ENCODE results near the gene SLX9. TPM values are rescaled to one million over a fixed set of nuclear protein-coding genes. Genes with fewer than 3 reads are reported as not detected.
"Not testable (repeated sequence)": the region's sequence is repeated elsewhere in the genome, so short reads cannot be mapped to it uniquely, and the experiment has no call there.

The SLX9 gene
- total RNA-seq, 6 experiments from 2014 or later = 27.7 to 34.7 (median 31.5) TPM

- Mint-ChIP-seq H3K4me1 (ENCODE audit: low read depth) (peaks cover 49% of the 10 kb centered on the region), H3K27me3 (ENCODE audit: insufficient read depth) (peaks cover 41% of the 10 kb centered on the region), H3K4me3 (no peak overlapping the region), H3K27ac (no peak overlapping the region), H3K9me3 (no peaks in the 10 kb centered on the region; the same call in none of the 2 replicates), H3K36me3 (ENCODE audit: low read depth) (no peaks in the 10 kb centered on the region)
- TF ChIP-seq, protein P1, sequence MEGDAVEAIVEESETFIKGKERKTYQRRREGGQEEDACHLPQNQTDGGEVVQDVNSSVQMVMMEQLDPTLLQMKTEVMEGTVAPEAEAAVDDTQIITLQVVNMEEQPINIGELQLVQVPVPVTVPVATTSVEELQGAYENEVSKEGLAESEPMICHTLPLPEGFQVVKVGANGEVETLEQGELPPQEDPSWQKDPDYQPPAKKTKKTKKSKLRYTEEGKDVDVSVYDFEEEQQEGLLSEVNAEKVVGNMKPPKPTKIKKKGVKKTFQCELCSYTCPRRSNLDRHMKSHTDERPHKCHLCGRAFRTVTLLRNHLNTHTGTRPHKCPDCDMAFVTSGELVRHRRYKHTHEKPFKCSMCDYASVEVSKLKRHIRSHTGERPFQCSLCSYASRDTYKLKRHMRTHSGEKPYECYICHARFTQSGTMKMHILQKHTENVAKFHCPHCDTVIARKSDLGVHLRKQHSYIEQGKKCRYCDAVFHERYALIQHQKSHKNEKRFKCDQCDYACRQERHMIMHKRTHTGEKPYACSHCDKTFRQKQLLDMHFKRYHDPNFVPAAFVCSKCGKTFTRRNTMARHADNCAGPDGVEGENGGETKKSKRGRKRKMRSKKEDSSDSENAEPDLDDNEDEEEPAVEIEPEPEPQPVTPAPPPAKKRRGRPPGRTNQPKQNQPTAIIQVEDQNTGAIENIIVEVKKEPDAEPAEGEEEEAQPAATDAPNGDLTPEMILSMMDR (IDR thresholded peaks at IDR 0.05) = no peak
- DNase-seq = no peak
These were observed 14.5 kb upstream of the SLX9 start for GRCh38 chr21:44925378-44925755.

DNA sequence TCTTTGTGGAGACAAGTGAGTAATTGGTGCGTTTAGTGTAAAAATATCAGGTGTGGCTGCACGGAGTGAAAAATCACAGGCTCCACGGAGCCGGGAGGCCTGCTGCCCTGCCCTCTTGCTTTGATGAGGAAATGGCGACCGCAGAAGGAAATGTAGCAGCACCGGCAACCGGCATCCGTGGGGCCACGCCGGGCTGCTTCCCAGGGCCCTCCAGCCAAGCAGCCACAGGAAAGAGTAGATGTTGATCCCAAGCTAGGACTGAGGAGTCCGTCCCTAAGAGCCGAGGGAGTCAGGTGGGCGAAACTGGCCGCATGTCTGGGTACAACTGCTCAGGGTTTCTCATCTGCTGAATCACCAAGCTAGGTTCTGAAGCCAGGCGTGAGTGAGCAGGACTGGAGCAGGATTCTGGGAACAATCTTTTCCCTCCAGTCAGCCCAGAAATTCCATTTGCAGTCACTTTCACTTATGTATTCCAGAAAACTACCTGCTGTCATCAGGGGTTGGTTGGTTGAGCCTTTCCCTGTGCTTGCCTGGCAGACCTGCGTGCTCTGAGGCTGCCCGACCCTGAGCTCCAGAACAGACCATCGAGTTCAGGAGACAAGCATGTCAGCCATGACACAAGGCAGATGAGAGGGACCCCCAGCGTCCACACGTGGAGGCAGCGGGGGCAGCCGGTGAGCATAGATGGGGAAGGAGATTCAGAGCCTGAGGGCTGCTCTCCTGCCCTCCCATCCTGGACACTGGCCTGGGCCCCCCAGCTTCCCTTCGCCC lies 13.3 kb upstream of the SLX9 start:
- Mint-ChIP-seq H3K27me3 (ENCODE audit: insufficient read depth) (peaks cover 37% of the 10 kb centered on the region), H3K9me3 (no peaks in the 10 kb centered on the region; the same call in none of the 2 replicates), H3K36me3 (ENCODE audit: low read depth) (no peaks in the 10 kb centered on the region), H3K4me3 (peak overlapping the region; percentile 31; the same call in 1 of the 2 replicates), H3K27ac (no peak overlapping the region), H3K4me1 (ENCODE audit: low read depth) (peaks cover 56% of the 10 kb centered on the region)
- DNase-seq = peak; percentile 15
- TF ChIP-seq, protein P1 (IDR thresholded peaks at IDR 0.05) = no peak

DNA sequence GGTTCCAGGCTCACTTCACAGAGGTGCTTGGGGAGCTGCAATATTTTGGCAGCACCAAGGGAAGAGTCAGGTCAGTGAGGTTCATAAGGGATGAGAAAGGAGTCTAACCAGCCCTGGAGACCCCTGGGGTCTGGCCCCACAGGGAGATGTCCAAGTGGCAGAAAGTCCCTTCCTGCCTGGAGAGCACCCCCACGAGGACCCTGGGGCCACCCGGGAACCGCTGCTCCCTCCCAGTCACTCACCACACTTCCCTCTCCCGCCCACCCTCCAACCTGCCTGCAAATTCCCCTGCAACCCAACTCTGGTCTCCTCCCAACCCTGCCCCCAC lies 12.6 kb upstream of the SLX9 start:
- Mint-ChIP-seq H3K4me3 (peak overlapping the region; percentile 74), H3K4me1 (ENCODE audit: low read depth) (peaks cover 56% of the 10 kb centered on the region)

DNA sequence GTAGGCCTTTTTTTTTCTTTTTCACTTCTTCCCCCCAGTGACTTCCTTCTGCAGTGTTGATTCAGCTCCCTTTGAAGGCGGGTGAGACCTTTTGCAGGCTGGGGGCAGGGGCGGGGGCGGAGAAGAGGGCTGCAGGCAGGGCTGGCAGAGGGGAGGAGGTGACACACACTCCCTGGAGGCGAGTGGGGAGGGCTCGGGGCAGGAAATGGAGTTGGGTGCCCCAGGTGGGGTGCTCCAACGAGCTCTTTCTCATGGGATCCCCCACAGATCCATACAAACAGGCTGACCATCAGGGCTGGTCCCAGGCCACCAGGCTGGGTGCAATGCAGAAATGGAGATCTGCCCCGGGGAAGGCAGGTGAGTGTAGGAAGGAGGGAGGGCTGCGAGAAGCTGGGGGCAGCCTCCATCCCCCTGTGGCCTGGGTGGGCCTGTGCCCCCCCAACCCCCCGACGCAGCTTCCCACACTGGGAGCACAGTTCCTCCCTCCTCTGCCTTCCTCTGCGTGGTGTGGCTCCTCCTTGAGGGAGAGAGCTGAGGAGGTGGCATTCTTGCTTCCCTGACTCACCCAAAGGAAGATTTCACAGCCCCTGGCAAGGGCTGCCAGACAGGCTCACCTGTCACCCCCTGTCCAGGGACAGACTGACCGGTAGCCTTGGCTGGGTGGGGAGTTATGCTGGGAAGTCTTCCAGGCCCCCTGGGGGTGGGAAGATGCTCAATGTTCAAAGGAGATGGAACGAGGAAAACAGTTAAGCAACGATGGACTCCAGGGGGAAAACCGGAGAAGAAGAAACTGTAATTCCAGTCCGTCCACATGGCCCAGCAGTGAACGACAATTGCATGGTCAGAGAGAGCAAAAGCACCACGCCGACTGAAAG lies 12.0 kb upstream of the SLX9 start:
- peak overlapping the region; percentile 74 for H3K4me3 Mint-ChIP-seq
- H3K27me3 Mint-ChIP-seq (ENCODE audit: insufficient read depth) = peaks cover 29% of the 10 kb centered on the region
- no peaks in the 10 kb centered on the region; the same call in none of the 2 replicates for H3K9me3 Mint-ChIP-seq
- peak overlapping the region; percentile 92 for H3K27ac Mint-ChIP-seq
- no peaks in the 10 kb centered on the region for H3K36me3 Mint-ChIP-seq (ENCODE audit: low read depth)
- DNase-seq = peak; percentile 44
- peaks cover 56% of the 10 kb centered on the region for H3K4me1 Mint-ChIP-seq (ENCODE audit: low read depth)
- TF ChIP-seq, protein P1 (IDR thresholded peaks at IDR 0.05) = peak; percentile 51

More for the DNA sequence above, 12.6 kb upstream of the SLX9 start:
- TF ChIP-seq, protein P1 (IDR thresholded peaks at IDR 0.05) = no peak
- no peaks in the 10 kb centered on the region for H3K36me3 Mint-ChIP-seq (ENCODE audit: low read depth)
- DNase-seq = no peak
- peaks cover 32% of the 10 kb centered on the region for H3K27me3 Mint-ChIP-seq (ENCODE audit: insufficient read depth)
- no peaks in the 10 kb centered on the region; the same call in none of the 2 replicates for H3K9me3 Mint-ChIP-seq
- peak overlapping the region; percentile 92 for H3K27ac Mint-ChIP-seq

DNA sequence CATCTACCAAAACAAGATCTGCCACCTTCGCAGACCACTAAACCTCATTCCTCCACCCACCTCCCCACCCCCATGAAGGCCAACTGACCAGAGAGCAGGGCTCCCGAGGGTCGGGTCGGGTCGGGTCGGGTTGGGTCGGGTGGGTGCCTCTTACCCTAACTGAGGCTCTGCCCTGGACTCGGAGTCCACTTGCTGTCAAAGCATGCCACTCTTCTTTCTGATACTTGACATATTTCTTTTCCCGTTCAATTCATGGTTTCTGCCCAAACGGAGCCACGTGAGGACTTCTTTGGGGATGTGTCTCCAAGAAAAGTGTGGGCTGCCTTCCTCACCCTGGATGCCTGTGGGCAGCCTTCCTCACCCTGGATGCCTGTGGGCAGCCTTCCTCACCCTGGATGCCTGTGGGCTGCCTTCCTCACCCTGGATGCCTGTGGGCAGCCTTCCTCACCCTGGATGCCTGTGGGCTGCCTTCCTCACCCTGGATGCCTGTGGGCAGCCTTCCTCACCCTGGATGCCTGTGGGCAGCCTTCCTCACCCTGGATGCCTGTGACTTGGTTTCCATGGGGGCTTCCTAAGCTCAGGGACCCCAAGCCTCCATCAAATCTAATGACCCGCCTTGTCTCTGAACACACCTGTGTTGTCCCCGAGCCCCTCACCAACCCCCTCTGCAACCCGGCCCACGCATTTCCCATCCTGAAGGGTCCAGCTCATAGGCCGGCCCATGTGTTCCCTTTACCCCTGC lies 11.2 kb upstream of the SLX9 start:
- H3K36me3 Mint-ChIP-seq (ENCODE audit: low read depth); H3K9me3 Mint-ChIP-seq: not testable (repeated sequence)
- DNase-seq = peak; percentile 63
- Mint-ChIP-seq H3K4me1 (ENCODE audit: low read depth) (peaks cover 56% of the 10 kb centered on the region), H3K27me3 (ENCODE audit: insufficient read depth) (peaks cover 23% of the 10 kb centered on the region), H3K27ac (peak overlapping the region; percentile 92), H3K4me3 (peak overlapping the region; percentile 74)

Measured in HFFc6 (cell line).